GM12875 (cell line): ENCODE results near the gene CORO6.

Experiments
- H3K4me3 ChIP-seq: one replicate; pipeline ENCODE4 v1.5.1; 2011; ENCODE audit warnings: low read depth, low read length, control low read depth
- CTCF ChIP-seq: IDR thresholded peaks from 2 replicates; pipeline ENCODE4 v1.5.1; 2011; ENCODE audit warnings: low read depth, mild to moderate bottlenecking, control low read depth, inconsistent platforms, low read length, moderate library complexity, borderline replicate concordance; ENCODE audit not compliant: insufficient read depth

CORO6 gene

GRCh38 chr17:29608986-29609385 is 13.7 kb downstream of the CORO6 start:
- no peak overlapping the region for H3K4me3 ChIP-seq
- TF ChIP-seq CTCF: no peak

GRCh38 chr17:29607557-29608195 is 15.0 kb downstream of the CORO6 start:
- no peak overlapping the region for H3K4me3 ChIP-seq
- no peak for TF ChIP-seq CTCF

- H3K4me3 ChIP-seq: no peak overlapping the region
- no peak for TF ChIP-seq CTCF
Observed at GRCh38 chr17:29603109-29603674, 19.5 kb downstream of the CORO6 start.

DNA sequence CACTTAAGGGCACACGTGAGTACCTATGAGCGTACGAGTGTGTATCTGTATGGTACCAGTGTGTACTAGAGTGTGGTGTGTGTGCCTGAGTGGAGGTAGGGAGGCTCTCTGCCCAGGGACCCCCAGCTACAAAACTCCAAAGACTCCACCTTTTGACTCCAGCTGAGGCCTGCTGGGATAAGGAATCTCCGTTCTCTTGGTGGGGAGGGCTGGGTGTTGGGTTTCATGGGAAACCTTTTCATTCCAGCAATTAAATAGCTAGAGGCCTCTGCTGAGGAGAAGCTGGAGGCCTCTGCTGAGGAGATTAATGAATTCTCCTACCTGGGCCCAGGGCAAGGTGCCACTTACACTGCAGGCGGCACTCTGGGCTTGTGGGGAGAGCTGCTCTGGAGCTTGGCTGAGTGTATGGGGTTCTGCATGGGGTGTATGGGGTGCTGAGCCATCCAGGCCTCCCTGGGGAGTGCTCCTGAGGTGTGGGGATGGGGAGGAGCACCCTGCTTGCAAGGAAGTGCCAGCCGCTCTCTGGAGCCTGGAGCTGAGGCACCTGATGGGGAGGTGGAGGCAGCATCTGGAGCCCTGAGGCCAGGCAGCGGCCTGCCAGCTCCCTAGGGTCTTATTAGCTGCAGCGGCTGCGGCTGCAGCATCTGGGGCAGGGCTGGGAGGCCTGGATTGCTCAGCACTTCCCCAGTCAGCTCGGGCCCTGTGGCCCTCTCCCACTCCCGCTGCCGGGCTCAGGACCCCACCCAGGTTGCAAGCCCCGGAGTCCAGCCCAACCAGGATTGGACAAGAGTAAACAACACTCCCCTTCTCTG is 25.1 kb downstream of the CORO6 start:
- H3K4me3 ChIP-seq: no peak overlapping the region
- TF ChIP-seq CTCF: no peak

DNA sequence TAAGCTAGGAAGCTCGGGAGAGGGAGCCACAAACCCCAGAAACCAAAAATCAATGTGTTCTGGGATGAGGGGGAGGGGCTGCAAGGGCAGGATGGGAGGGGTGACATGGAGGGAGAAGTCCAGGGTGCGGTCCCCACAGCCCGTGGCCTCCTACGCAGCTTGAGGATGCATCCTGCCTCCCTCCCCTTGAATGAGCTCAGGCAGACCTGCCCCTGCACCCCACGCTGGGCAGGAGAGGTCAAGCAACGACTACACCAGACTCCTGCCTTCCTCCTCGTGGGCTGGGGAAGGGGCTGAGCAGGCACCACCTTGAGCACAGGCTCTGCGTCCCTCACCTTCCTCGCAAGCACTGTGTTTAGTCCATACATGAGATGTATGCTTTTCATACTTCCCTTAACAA is 25.9 kb downstream of the CORO6 start:
- no peak for TF ChIP-seq CTCF
- H3K4me3 ChIP-seq: no peak overlapping the region

GRCh38 chr17:29595943-29596774 is 26.6 kb downstream of the CORO6 start:
- H3K4me3 ChIP-seq: no peak overlapping the region
- no peak for TF ChIP-seq CTCF
